ENCODE data around the gene TMEM81.

Gene TMEM81

DNA sequence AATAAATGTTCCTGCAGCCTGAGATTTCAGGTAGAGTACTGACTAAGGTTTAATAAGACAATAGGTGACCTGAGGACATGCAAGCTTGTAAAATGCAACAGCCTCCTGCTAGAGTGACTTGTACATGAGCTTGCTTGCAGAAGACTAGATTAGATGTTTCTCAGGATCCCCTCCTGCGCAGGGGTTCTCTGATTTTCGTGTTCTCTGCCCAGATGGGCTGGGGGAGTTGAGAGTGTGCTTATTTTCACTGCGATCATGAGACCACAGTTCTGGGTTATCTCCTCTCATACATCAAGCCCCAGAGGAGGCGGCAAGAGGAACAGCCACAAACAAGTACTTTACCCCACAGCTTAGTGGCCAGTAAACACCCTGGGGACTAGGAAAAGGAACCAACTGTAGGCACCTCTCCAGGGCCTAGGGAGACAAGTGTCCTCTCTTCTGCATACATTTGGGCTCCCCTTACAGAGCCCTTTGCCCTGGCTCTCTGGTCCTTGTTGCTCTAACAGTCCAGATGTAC, 8.0 kb downstream of the TMEM81 start:
- no peak for DNase-seq (ENCODE audit: low spot score)

DNA sequence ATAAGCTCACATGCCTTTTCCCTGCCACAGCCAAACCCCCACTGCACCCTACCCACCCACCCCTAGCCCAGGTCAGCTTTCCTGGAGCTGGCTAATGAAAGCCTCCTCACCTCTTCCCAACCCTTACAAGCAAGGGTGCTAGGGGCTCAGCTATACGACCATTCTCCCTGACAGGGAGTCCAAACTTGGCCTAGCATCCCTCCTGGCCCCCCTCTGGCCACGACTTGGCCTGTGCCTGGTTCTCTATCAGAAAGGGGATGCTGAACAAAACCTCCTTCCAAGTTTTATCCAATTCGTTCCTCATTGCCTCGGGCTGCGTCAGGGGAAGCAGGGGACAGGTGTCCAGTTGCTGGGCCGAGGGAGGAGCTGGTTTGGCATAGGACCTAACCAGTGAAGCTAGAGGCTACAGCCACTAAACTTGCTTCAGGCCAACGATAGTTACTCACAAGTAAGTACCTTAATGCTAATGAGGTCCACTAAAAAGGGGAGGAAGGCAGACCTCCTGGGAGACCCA, 8.6 kb downstream of the TMEM81 start:
- no peak for DNase-seq (ENCODE audit: low spot score)

DNA sequence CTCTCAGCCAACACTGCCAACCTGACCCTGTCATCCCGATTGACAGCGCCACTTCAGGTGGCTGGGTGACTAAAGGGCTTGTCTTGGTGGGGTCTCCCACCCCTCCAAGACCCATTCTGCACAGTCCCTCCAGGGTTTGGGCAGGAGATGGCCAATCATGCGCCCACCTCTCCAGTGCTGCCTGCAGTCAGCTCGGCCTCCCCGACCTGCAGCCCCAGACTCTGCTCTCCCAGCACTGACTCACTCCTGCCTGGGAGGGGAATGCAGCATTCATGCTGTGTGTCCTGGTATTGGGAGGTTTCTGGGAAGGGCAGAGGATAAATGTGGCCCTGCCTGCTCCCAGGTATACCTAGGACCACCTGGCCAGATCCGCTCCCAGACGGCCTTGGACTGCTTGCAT, 9.7 kb downstream of the TMEM81 start:
- DNase-seq (ENCODE audit: low spot score): no peak

DNA sequence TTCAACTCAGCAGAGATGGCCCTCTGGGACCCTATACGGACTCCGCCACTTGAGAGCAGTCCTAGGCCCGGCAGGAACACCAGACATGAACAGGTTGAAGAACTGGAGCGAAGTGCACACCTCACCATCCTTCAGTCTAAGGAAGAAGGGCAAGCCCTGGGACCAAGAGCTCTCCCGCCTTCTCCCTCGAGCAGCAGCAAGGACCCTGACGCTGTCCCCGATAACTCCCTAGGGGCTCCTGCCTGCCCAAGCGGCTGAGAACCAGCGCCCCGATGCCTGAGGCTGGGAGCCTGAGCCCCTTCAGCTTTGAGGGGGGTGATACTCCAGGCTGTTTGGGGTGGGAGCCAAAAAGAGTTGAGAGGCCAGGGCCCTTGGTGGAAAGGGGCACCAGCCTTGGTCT, 10.2 kb downstream of the TMEM81 start:
- no peak for DNase-seq (ENCODE audit: low spot score)

DNA sequence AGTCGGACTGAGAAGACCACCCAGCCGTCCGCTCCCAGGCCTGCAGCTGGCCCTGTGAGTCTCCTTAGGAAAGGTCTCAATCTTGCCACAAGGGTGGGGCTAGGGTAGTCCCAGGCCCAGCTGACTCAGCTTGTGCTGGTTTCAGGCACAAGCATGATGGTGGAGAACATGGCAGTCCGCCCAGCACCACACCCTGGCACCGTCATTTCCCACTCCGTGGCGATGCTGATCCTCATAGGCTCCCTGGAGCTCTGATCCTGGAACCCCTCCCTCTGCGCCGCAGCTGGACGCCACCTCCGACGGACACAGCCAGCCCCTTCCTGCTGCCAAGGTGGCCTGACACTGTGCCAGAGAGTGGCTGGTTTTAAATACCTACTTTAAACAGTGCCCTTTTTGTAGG, 10.7 kb downstream of the TMEM81 start:
- DNase-seq (ENCODE audit: low spot score): no peak

DNA sequence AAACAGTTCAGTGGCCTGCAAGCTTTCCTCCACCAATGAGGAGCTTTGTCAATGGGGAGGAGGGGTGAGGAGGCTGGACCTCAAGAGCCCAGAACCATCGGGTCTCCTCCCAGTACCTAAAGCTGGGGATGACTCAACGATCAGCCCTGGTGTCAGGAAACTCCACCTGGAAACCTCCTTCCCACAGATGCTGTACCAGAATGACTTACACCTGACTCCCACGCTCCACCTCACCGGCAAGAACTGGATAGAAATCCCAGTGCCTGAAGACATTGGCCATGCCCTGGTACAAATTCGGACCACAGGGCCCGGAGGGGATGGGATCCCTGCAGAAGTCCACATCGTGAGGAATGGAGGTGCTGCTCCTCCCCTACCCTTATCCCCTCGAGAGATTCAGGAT, 11.4 kb downstream of the TMEM81 start:
- DNase-seq (ENCODE audit: low spot score): no peak

DNA sequence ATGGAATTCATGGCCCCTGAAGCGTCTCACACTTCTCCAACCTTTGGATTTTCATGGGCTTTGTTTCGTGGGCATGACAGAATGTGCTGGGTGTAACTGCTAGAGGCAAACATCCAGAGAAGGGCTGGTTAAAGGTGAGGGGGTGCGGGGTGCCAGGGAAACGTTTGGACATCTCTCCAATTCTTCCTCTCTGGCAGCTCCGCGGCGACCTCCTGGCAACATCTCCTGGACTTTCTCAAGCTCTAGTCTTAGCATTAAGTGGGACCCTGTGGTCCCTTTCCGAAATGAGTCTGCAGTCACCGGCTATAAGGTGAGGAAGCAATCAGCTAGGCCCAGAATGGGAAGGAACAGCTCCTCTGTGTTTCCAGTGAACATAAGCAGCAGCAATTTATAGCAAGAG, 12.0 kb downstream of the TMEM81 start:
- DNase-seq (ENCODE audit: low spot score): no peak

DNA sequence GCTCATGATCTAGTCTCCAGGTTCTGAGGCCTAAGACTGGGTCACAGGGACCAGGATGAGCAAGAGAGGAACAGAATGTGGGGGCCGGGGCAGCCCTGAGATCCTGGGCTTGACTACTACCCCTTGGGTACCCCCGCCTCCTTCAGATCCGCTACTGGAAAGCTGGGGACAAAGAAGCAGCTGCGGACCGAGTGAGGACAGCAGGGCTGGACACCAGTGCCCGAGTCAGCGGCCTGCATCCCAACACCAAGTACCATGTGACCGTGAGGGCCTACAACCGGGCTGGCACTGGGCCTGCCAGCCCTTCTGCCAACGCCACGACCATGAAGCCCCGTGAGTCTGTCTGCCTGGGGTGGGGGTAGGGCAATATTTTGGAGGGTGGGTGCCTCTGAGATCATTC, 12.5 kb downstream of the TMEM81 start:
- peak; percentile 69 for DNase-seq (ENCODE audit: low spot score)

DNA sequence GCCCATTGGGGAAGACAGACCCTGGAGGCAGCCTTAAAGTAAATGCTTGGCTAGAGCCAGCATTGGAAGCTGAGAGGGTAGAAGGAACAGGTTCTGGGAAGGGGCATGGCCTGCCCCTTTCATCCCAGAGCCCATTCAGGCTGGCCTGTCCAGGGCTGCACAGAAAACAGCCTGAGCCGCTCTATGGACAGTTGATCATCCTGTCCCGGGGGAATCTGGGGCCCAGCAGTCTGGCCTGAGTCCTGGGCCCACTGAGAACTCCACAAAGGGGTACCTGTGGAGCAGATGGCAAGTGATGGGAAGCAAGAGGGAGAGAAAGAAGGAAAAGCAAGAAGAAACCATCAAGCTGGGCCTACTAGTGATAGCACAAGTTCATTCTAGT, 13.2 kb downstream of the TMEM81 start:
- DNase-seq (ENCODE audit: low spot score): no peak

DNA sequence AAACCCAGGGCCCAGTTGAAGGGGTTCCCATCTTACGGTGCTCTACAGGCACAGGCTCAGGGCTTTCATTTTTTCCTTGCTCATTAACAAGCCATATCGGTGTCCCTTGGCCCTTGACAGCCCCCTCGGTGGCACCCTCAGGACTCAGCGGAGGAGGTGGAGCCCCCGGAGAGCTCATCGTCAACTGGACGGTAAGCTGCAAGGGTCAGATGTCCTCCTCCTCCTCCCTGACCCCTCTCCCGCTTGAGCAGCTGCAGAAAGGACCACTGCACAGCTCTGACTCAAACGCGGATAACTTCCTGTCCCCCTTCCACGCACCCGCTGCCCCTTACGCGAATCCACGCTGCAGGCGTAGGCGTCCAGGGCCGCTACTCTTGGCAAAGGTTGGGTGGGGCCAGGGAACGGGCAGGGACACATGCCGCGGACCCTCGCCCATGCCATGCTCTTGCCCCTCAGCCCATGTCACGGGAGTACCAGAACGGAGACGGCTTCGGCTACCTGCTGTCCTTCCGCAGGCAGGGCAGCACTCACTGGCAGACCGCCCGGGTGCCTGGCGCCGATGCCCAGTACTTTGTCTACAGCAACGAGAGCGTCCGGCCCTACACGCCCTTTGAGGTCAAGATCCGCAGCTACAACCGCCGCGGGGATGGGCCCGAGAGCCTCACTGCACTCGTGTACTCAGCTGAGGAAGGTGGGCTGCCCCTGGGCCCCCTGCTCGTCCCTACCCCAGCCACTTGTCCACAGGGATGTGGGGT, 14.7 kb downstream of the TMEM81 start:
- DNase-seq (ENCODE audit: low spot score): no peak

DNA sequence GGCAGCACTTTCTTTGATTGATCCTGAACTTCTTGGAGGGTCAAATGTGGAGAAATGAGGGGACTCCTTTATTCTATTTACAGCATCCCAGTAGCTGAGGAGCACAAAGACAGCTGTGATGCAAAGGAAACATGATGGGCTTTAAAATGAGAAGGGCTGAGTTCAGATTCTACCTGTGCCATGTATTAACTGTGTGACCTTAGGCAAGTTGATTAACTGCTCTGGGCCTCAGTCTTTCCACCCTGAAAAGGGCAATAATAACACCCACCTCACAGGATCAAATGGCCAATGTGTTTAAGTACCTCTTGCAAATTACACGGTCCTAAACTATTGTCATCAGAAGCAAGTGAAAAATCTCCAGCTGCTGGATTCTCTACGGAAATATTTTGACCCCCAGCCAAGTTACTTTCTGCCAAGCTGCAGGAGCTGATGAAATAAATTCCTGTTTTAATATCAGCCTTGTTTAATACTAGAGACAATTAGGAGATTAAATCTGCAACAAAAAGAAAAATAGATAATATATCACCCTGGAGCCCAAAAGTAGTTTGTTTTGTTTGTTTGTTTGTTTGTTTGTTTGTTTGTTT, 15.7 kb downstream of the TMEM81 start:
- DNase-seq (ENCODE audit: low spot score): peak; percentile 2

DNA sequence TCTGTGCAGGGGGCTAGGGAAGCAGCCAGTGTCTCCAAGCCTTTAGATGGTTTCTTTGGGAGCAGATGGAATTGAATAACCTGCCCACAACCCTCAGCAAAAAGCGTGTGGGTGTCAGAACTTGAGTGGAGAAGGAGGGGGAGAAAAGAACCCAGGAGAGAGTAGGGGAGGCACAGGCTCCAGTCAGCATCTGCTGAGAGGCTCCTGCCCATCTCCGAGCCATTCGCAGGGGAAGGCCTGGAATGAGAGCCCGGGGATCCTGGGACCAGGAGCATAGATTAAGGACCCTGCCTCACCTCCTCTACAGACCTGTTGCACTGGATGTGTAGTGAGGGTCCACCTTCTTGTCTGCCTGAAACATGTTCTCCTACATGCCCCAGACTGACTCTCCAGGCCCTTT, 16.3 kb downstream of the TMEM81 start:
- DNase-seq (ENCODE audit: low spot score): no peak

DNA sequence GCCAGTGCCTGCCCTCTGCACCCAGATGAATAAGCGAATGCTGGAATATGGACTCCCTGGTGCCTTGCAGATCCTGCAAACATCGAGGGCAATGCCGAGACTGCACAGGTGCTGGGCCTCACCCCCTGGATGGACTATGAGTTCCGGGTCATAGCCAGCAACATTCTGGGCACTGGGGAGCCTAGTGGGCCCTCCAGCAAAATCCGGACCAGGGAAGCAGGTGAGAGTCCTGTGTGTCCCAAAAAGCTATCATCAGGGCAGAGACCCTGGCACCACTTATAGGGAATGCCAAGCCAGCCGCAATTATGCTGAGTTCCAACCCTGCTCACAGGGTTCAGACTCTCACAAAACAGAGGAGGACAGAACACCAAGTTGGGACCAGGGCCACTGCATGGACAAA, 17.2 kb downstream of the TMEM81 start:
- no peak for DNase-seq (ENCODE audit: low spot score)

DNA sequence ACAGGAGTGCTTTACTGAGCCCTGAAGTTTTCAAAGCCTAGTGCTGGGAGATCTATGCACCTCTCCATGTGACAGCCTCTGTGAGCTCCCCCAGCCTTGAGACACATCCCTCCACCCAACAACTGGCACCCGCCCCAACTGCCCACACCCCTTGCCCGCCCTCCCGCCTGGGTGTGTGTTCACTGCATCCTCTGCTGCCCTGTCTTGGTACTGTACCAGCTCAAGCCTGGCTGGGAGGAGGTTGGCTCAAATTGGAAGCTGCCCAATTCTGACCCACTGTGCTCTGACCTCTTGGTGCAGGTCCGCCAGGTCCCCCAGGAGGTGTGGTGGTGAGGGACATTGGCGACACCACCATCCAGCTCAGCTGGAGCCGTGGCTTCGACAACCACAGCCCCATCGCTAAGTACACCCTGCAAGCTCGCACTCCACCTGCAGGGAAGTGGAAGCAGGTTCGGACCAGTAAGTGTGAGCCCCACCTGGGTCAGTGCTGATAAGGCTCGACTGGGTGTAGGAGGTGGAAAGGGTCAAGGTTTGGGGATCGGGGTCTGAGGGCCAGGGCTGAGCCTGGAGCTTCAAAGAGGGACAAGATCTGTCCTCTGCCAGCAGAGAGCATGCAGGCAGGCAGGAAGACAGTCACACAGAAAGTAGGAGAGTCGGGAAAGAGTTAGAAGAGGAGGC, 18.0 kb downstream of the TMEM81 start:
- no peak for DNase-seq (ENCODE audit: low spot score)

DNA sequence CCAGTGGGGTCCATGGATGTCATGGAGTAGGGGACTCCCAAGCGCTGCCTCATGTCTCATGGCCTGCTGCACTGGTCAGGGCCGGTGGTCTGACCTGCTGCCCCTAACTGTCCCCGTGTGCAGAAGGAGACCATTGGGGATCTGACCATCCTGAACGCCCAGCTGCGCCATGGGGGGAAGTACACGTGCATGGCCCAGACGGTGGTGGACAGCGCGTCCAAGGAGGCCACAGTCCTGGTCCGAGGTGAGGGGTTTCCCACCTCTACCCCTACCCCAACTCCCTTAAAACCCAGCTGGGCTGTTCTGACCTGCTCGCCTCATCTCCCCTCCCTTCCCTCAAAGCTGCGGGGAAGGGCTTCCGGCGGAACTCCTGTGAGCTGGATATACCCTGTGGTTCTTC, 18.6 kb downstream of the TMEM81 start:
- no peak for DNase-seq (ENCODE audit: low spot score)

DNA sequence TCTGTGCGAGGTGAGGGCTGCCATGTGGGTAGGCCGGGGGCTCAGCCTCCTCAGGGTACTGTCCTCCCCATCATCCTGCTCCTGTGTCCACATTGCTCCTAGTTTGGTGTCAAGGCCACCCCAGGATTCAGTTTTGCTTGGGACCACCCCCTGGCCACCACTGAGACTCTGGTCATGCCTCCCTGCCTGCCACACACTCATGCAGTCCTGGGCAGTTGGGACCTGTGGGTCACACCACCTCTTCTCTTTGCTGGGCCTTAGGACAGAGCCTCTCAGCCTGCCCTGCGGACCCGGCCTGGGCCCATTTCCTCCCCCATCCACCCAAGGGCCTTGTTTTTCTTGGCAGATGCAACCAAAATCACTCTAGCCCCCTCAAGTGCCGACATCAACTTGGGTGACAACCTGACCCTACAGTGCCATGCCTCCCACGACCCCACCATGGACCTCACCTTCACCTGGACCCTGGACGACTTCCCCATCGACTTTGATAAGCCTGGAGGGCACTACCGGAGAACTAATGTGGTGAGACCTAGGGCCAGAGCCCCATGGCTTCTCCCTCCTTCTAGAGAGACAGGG, 19.4 kb downstream of the TMEM81 start:
- no peak for DNase-seq (ENCODE audit: low spot score)

DNA sequence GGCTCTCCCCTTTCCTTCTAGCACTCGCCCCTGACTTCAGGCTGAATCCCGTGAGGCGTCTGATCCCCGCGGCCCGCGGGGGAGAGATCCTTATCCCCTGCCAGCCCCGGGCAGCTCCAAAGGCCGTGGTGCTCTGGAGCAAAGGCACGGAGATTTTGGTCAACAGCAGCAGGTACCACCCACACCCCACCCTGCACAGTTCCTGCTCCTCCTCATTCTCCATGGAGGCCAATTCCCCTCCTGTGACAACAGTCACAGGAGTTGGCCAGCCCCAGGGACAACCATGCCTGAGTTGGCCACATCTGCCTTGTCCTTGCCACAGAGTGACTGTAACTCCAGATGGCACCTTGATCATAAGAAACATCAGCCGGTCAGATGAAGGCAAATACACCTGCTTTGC, 20.0 kb downstream of the TMEM81 start:
- DNase-seq (ENCODE audit: low spot score): no peak

DNA sequence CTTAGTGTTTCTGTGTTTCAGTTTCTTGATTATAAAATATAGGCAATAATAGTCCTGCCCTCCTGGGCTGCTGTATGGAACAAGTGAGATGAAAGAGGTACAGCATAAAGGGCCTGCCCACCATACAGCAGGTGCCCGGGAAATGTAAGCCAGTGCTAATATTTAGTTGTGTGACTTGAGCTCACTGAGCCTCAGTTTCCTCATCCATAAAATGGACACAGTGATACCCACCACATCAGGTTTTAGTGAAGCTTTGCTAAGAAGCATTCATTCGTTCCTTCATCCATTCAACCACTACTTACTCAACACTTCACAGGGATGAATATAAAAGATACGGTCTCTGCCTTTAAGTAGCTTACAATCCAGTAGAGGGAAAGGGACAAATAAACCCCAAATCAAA, 21.4 kb downstream of the TMEM81 start:
- no peak for DNase-seq (ENCODE audit: low spot score)

DNA sequence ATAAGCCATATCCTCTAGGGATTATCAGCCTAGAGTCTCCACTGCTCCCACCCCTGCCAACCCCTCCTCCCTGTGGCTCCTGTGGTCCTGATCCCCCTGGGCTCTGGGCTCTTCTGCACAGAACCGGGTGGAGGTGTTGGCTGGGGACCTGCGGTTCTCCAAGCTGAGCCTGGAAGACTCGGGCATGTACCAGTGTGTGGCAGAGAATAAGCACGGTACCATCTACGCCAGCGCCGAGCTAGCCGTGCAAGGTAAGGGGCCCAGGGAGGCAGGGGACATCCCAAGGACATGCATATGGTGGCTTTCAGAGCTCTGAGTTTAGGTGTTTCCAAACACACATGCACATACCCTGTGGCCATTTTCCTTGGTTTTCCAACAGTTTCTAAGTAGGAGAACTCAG, 21.9 kb downstream of the TMEM81 start:
- no peak for DNase-seq (ENCODE audit: low spot score)

DNA sequence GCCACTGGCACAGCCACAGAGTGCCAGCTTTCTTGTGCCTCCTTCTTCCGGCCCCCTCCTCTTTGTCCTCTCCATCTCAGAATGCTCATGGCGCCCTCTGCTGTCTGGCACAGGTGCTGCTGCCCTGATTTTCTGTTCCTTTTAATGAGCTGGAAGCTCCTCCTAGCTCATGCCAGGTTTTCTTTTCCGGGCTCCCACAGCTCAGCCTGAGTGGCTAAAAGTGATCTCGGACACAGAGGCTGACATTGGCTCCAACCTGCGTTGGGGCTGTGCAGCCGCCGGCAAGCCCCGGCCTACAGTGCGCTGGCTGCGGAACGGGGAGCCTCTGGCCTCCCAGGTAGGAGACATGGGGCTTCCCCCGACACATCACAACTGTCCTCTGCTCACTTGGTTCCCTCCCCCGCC, 22.6 kb downstream of the TMEM81 start:
- peak; percentile 87 for DNase-seq (ENCODE audit: low spot score)

DNA sequence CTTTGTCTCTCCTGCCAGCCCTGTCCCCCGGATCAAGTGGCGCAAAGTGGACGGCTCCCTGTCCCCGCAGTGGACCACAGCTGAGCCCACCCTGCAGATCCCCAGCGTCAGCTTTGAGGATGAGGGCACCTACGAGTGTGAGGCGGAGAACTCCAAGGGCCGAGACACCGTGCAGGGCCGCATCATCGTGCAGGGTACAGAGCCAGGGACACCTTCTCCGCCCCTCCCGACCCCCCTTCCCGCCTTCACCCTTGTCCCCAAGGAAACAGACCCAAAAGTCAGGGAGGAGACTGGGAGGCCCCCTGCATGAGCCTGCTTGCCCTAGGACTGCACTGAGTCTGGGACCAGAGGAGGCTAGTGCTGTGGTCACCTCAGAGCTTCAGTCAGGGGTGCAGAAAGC, 23.0 kb downstream of the TMEM81 start:
- no peak for DNase-seq (ENCODE audit: low spot score)

DNA sequence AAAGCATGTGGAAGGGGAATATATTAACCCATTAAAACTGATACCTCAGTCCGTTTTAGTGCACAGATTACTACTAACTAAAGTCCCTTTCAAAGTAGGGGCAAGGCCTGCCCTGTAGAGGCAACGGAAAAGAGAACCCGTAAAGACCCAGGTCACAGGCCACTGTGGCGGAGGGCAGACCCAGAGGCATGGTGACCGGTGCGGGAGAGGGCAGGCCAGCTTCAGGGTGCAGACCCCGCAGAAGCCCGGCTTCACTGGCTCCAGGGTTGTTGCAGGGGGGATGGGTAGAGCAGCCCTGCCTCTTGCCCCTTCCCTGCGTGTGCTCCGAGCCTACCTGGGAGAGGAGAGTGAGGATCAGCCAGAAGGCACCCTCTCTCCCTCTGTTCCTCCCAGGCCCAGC, 23.5 kb downstream of the TMEM81 start:
- no peak for DNase-seq (ENCODE audit: low spot score)

DNA sequence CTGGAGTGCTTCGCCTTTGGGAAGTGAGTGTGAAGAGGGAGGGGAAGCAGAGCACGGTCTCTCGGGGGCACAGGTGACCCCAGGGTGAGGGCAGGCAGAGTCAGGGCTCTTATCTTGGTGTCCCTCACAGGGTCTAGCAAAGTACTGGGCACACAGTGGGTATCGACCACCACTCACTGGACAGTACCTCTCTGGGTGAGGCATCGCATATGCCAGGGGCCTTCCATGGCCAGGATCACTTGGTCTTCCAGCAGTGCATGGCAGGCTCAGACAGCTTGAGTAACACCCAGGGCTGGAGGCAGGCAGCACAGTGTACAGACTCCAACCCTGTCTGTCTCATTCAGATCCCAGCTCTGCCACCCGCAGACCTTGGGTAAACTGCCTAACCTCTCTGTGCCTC, 24.6 kb downstream of the TMEM81 start:
- DNase-seq (ENCODE audit: low spot score): no peak
